K562 (cell line): ENCODE results near the gene AQP9. TPM values are rescaled to one million over a fixed set of nuclear protein-coding genes. Genes with fewer than 3 reads are reported as not detected.

Experiments used
- ARID1B ChIP-seq: fragments of 450-650 bp; IDR thresholded peaks from 2 replicates; pipeline ENCODE4 v1.6.1; 2016; ENCODE audit warnings: antibody characterized with exemption, mild to moderate bottlenecking, inconsistent platforms
- BRCA1 ChIP-seq, 2 experiments: fragments of 450-650 bp in 1 of 2; sonication (generic) in 1 of 2; formaldehyde crosslinking in 1 of 2; IDR thresholded peaks; 2 replicates each; pipeline versions ENCODE4 v1.5.0 to v1.6.1; 2017 to 2020; ENCODE audit warnings: mild to moderate bottlenecking in 1 of 2, missing genetic modification reagents in 1 of 2
- CHCHD3 ChIP-seq: fragments of 250-450 bp; sonication (Bioruptor Pico); IDR thresholded peaks from 2 replicates; pipeline ENCODE4 v2.1.2; 2022; ENCODE audit warnings: mild to moderate bottlenecking
- DIDO1 ChIP-seq: fragments of 450-650 bp; IDR thresholded peaks from 2 replicates; pipeline ENCODE4 v1.6.1; 2016; ENCODE audit warnings: low read depth, missing biosample characterization, missing genetic modification characterization
- DLX4 ChIP-seq: fragments of 250-450 bp; sonication (Bioruptor Pico); IDR thresholded peaks from 2 replicates; pipeline ENCODE4 v1.6.1; 2021; ENCODE audit warnings: mild to moderate bottlenecking
- E2F1 ChIP-seq: sonication (generic); formaldehyde crosslinking; IDR thresholded peaks from 2 replicates; pipeline ENCODE4 v1.8.1; 2023; ENCODE audit warnings: mild to moderate bottlenecking, missing genetic modification reagents, moderate library complexity
- FOSL1 ChIP-seq: fragments of 200-800 bp; sonication (Bioruptor generic); conservative IDR thresholded peaks from 2 replicates; pipeline ENCODE4 v1.6.1; 2016; ENCODE audit warnings: missing genetic modification characterization, missing compliant biosample characterization
- FOXJ3 ChIP-seq: sonication (generic); formaldehyde crosslinking; IDR thresholded peaks from 2 replicates; pipeline ENCODE4 v1.4.0; 2020; ENCODE audit warnings: mild to moderate bottlenecking, missing genetic modification reagents
- MXI1 ChIP-seq: IDR thresholded peaks from 2 replicates; pipeline ENCODE4 v1.6.1; 2011; ENCODE audit warnings: low read depth, mild to moderate bottlenecking, improper control_type of control experiment, low read length
- MYNN ChIP-seq, 2 experiments: sonication (generic); formaldehyde crosslinking in 1 of 2; IDR thresholded peaks; 2 replicates each; pipeline versions ENCODE4 v1.5.0 to v1.6.1; 2016 to 2020; ENCODE audit warnings: antibody characterized with exemption in 1 of 2, missing genetic modification reagents in 1 of 2
- NFIC ChIP-seq: fragments of 450-650 bp; IDR thresholded peaks from 2 replicates; pipeline ENCODE4 v1.6.1; 2017; ENCODE audit warnings: mild to moderate bottlenecking, inconsistent platforms
- NKRF ChIP-seq: fragments of 450-650 bp; IDR thresholded peaks from 2 replicates; pipeline ENCODE4 v1.6.1; 2016; ENCODE audit warnings: borderline replicate concordance
- RHOXF2B ChIP-seq: fragments of 250-450 bp; sonication (Bioruptor Pico); conservative IDR thresholded peaks from 2 replicates; pipeline ENCODE4 v1.5.1; 2021
- SRSF3 ChIP-seq: fragments of 200-400 bp; formaldehyde crosslinking; IDR thresholded peaks from 2 replicates; pipeline ENCODE4 v1.6.1; 2016; ENCODE audit warnings: mild to moderate bottlenecking, low read length, moderate library complexity; ENCODE audit not compliant: insufficient read depth
- THRAP3 ChIP-seq: fragments of 450-650 bp; IDR thresholded peaks from 2 replicates; pipeline ENCODE4 v1.6.1; 2016; ENCODE audit warnings: mild to moderate bottlenecking, inconsistent platforms, borderline replicate concordance
- ZBTB7A ChIP-seq: IDR thresholded peaks from 2 replicates; pipeline ENCODE4 v1.6.1; 2011; ENCODE audit warnings: low read depth, mild to moderate bottlenecking, low read length, moderate library complexity, borderline replicate concordance; ENCODE audit not compliant: control insufficient read depth
- ZNF134 ChIP-seq: fragments of 250-450 bp; sonication (Bioruptor Pico); conservative IDR thresholded peaks from 2 replicates; pipeline ENCODE4 v1.4.0; 2020
- ZNF143 ChIP-seq: sonication (generic); formaldehyde crosslinking; IDR thresholded peaks from 2 replicates; pipeline ENCODE4 v1.9.0; 2022; ENCODE audit warnings: mild to moderate bottlenecking, missing genetic modification reagents
- ZNF384 ChIP-seq: IDR thresholded peaks from 2 replicates; pipeline ENCODE4 v1.6.1; 2012; ENCODE audit warnings: low read depth, low read length, improper control_type of control experiment
- ZNF395 ChIP-seq: fragments of 200-800 bp; sonication (Bioruptor generic); IDR thresholded peaks from 2 replicates; pipeline ENCODE4 v1.6.1; 2017; ENCODE audit warnings: missing genetic modification characterization, missing compliant biosample characterization
- ZNF655 ChIP-seq: fragments of 250-450 bp; sonication (Bioruptor Pico); IDR thresholded peaks from 2 replicates; pipeline ENCODE4 v1.5.0; 2021
- polyA plus RNA-seq, 8 experiments: library from polyadenylated mRNA; depleted of rRNA in 4 of 8; stranded (reverse) in 5 of 8; unstranded in 3 of 8; fragments of >200 nt; fragmentation: Nextera tagmentation in 2 of 8; fragmentation: Illumina TruSeq in 1 of 8; extraction: Ambion mirVana in 2 of 8; extraction: Trizol in 1 of 8; gene quantifications; 2 replicates each; pipeline versions ENCODE4 v1.2.1 to v1.2.3, GENCODE V29; 2011 to 2014; ENCODE audit warnings: inconsistent platforms in 1 of 8, missing spikeins in 1 of 8
- total RNA-seq, 7 experiments: library from RNA; depleted of rRNA in 6 of 7; stranded (reverse); fragments of >200 nt in 6 of 7; fragmentation: Illumina TruSeq in 2 of 7; extraction: Trizol in 2 of 7; gene quantifications; 2 replicates each; pipeline versions ENCODE4 v1.2.1 to v1.2.3, GENCODE V29; 2011 to 2021; ENCODE audit warnings: low replicate concordance in 1 of 7

AQP9 gene
- total and polyA plus RNA-seq, 9 of the 15 experiments (the other 6 are each of a cell fraction or from before 2014, with no cell fraction given), result 0.04 to 0.33 (median 0.07) TPM; not detected in 4

- no peak for TF ChIP-seq ZNF655 (CRISPR knock-in tag)
- TF ChIP-seq RHOXF2B (CRISPR knock-in tag), result no peak
- no peak for TF ChIP-seq ZNF395 (CRISPR knock-in tag)
- peak; percentile 79 for TF ChIP-seq MYNN (IDR thresholded peaks at IDR 0.05)
- no peak for TF ChIP-seq MYNN (CRISPR knock-in tag; IDR thresholded peaks at IDR 0.05)
- TF ChIP-seq ZNF143, result no peak
- no peak for TF ChIP-seq E2F1
- TF ChIP-seq FOXJ3 (CRISPR knock-in tag), result no peak
- TF ChIP-seq ZNF134 (CRISPR knock-in tag), result no peak
- no peak for TF ChIP-seq ZNF384
- TF ChIP-seq ARID1B, result peak; percentile 98
- no peak for TF ChIP-seq THRAP3
- peak; percentile 89 for TF ChIP-seq NFIC
- TF ChIP-seq SRSF3, result no peak
- no peak for TF ChIP-seq ZBTB7A
- TF ChIP-seq FOSL1 (tag), result peak; percentile 92
- TF ChIP-seq DIDO1 (tag), result no peak
- TF ChIP-seq BRCA1 (IDR thresholded peaks at IDR 0.05), result no peak
- TF ChIP-seq BRCA1 (CRISPR knock-in tag; IDR thresholded peaks at IDR 0.05), result no peak
- no peak for TF ChIP-seq MXI1
- TF ChIP-seq NKRF, result no peak
- TF ChIP-seq CHCHD3 (CRISPR knock-in tag), result no peak
- TF ChIP-seq DLX4, result no peak
These were observed 41.7 kb downstream of the AQP9 start (continued) for GRCh38 chr15:58179741-58180381.
